DMS 273 treated with DMSO at 0.1 percent for 48 hours (cell line): Measurements from ENCODE around the gene BCAS3.

Source experiments
- DNase-seq: peaks from one replicate; lab custom pipeline; 2025; lab: John Stamatoyannopoulos, UW

Gene BCAS3

DNA sequence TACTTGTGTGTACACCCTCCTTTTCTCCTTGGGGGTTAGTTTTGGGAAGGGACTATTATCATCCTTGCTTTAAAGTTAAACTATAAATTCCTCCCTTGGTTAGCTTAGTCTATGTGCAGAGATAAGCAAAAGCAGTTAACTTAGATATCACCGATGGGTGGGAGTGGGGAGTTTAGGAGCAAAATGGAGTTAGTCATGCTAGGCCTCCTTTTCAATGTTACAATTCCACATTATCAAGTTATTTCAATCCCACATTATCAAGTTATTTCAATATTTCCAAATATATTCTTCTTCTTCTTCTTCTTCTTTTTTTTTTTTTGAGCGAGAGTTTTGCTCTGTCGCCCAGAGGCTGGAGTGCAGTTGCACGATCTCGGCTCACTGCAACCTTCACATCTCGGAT is 1.7 kb upstream of the BCAS3 start:
- DNase-seq: no peak

DNA sequence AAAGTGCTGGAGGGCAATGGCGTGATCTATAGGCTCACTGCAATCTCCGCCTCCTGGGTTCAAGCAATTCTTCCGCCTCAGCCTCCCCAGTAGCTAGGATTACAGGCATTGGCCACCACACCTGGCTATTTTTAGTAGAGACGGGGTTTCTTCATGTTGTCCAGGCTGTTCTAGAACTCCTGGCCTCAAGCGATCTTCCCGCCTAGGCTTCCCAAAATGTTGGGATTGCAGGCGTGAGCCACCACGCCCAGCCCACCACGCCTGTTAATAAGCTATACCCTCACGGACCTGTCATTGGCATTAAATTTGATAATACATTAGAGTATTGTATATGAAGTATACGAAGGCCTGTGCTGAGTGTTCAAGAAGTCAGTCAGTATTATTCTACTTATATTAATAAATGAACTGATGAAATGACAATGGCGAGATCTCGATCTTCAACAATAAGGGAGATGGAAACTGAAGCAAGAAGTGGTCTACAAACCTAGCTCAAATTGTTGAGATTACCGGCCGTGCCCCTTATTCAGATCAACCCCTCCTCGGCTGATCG is 818 bp upstream of the BCAS3 start:
- DNase-seq: no peak

DNA sequence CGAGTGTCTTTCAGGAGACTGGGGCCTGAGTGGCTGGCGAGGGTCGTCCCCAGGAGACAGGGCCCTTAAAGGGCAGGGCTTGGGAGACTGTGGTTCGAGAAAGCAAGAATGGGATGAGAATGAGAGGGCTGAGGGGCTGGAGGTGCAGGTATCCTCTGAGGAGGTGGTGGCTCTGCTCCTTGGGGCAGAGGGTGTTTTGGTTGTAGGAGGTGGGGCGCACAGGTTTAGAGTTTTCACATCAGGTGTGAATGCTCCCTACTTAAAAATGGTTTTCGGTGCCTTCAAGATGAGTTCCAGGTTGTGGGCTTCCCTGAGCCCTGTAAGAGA is 430 bp downstream of the BCAS3 start:
- DNase-seq: no peak

GRCh38 chr17:60679287-60679686 is 1.6 kb downstream of the BCAS3 start:
- DNase-seq: no peak

- DNase-seq: no peak
Observed at GRCh38 chr17:60680754-60681153, 3.1 kb downstream of the BCAS3 start.

DNA sequence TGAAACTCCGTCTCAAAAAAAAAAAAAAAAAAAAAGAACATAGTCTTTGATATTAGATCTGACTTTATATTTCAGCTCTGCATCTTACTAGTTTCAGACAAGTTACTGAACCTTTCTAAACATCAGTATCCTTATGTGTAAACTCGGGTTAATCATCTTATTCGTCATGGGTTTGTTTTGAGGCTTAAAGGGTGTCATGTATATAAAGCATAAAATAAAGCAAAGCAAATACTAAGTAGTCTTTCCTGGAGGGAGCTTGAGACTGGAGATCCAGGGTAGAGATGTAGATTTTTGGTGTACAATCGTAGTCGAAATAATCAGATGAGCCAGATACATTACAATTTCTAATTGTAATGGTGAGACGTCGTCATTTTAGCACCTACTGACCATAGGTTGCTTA is 7.8 kb downstream of the BCAS3 start:
- no peak for DNase-seq

DNA sequence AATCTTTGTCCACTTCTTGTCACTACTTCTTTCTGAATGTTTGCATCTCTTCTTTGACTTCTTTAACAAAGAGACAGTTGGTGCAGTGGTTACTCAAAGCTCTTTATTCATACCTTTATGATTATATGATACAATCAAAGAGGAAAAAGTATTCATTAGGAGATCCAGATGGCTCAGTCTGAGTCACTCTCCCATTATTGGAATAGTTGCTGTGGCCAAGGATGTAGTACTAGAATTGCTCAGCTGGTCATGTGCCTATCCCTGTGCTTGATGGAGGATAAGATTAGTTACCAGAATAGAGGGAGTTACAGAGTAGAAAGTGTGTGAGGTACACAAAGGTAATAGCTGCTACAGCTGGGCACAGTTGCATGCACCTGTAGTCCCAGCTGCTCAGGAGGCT is 18.3 kb downstream of the BCAS3 start:
- no peak for DNase-seq

GRCh38 chr17:60699090-60699489 is 21.4 kb downstream of the BCAS3 start:
- no peak for DNase-seq

DNA sequence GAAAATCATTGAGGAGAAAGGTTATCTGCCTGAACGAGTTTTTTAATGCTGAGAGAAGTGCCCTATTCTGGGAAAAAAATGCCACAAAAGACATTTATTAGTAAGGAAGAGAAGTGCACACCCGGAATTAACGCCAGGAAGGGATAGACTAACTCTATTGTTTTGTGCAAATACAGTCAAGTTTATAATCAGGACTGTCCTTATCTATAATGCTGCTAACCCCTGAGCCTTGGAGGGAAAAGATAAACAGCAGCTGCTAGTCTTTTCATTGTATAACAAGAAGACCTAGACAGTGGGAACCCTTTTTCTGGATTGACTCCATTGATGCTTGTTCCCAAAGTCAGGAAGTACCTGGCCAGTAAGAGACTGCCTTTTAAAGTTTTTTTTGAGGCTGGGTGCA is 26.5 kb downstream of the BCAS3 start:
- no peak for DNase-seq

DNA sequence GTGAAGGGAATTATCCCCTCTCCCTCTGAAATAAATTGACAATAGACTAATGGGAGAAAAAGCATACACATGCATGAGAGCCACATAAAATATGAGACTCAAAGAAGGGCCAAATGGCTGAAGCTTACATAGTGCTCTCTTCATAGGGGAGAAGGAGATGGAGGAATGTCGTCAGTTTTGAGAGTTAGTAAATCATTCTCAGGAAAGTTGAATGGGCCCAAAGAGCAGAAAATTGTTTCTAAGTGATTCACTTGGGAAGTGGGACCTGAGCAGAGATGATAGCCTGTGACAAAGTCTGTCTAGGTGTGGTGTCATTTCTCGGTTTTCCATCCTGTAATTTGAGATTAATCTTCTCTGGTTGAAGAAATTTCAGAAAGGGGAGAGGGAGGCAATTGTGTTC is 35.0 kb downstream of the BCAS3 start:
- DNase-seq: no peak

- no peak for DNase-seq
Observed at GRCh38 chr17:60713608-60714007, 36.0 kb downstream of the BCAS3 start.

DNA sequence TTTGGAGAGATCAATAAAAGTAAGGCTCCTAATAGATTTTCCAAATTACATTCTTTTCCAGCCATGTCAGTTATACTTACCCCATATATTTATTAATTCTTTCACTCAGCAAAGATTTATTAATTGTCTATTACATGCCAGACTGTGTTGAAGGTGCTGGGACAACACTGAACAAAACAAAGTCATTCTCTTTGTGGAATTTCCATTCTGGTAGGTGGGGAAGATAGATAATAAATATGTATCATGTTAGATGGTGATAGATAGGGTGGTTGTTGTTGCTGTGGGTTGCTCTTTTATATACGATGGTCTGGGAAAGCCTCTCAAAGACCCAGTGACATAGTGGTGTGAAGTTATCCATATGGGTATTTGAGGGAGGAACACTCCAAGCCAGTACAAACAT is 39.1 kb downstream of the BCAS3 start:
- no peak for DNase-seq

DNA sequence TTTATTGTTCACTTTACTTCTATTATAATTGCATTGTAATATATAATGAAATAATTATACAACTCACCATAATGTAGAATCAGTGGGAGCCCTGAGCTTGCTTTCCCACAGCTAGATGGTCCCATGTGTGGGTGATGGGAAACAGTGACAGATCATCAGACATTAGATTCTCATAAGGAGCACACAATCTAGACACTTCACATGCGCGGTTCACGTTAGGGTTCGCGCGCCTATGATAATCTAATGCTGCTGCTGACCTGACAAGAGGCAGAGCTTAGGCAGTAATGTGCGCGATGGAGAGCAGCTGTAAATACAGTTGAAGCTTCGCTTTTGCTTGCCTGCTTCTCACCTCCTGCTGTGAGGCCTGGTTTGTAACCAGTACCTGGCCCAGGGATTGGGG is 40.2 kb downstream of the BCAS3 start:
- DNase-seq: no peak

DNA sequence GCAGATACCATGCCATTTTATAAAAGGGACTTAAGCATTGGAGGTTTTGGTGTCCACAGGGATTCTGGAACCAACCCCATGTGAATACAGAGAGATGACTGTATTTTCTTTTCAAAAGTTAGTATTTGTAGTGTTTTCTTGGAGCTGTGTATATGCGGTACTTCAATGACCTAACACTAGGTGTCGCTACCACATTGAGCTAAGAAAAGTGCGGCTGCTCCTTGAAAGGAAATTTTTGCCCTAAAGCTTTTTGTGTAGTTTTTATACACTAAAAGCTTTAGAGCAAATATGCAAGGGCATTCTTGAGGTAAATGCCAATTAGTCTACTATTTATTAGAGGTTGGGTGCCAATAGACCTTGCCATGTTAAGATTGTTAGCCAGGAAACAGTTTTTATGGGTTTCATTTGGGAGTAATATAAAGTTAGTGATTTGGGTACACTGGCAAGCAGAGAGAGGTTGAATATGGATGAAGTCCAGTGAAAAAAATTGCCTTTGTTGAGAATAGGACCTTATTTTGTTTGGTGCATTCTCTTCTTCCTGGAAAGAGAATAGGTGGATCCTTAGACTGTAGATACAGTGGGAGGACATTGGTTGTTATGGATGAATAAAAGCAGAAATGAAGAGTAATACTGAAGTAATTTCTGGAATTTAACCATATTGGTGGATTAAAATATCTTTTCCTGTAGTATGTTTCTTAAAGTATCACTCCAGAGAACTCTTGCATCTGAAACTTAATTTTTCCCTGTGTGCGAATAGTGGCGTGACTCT is 43.3 kb downstream of the BCAS3 start:
- peak; percentile 8 for DNase-seq

- DNase-seq: no peak
Observed at GRCh38 chr17:60724647-60725046, 47.0 kb downstream of the BCAS3 start.

DNA sequence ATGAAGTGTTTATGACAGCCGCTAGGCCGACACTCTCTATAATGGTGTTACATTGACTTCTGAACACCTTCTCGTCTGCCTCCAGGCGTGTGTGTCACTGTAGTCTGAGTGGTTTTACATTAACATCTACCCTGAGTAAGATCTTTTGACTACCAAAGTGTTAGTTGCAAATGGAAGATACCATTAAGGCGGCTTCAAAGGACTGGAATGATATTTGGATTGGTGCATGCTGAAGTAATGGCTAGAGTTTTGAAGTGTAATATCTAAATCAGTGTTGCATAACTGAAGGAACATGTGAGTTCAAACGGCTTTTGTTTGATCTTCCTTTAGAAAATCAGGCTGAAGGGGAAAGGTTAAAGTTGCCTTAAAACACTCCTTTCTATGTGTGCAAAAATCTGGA is 52.2 kb downstream of the BCAS3 start:
- DNase-seq: no peak

DNA sequence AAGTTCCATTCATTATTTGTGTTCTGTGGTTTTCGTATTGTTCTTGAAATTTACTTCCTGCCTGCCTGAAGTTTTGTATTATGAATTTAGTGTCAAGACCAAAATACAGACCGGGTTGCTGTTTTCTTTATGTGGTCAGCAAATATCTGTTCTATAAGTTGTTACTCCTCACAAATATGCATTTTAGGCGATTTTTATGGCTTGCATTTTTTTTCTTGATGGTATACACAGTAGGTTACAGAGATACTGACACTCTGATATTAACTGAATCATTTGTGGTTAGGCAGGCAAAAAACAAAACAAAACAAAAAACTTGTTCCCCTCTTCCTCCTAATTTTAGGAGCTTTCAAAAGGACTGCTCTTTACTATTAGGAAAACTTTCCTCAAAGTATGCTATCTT is 52.6 kb downstream of the BCAS3 start:
- no peak for DNase-seq

DNA sequence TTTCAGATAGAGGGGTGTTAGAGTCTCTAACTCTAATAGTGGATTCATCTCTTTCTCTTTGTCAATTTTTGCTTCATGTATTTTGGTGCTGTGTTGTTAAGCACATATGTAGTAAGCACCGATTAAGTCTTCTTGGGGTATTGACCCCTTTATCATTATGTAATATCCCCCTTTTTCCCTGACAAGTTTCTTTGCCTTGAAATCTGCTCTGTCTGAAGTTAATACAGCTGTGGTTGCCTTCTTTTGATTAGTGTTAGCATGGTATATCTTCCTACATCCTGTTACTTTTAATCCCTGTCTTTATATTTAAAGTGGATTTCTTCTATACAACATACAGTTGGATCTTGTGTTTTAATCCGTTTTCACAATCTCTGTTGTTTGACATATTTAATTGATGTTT is 60.6 kb downstream of the BCAS3 start:
- no peak for DNase-seq

DNA sequence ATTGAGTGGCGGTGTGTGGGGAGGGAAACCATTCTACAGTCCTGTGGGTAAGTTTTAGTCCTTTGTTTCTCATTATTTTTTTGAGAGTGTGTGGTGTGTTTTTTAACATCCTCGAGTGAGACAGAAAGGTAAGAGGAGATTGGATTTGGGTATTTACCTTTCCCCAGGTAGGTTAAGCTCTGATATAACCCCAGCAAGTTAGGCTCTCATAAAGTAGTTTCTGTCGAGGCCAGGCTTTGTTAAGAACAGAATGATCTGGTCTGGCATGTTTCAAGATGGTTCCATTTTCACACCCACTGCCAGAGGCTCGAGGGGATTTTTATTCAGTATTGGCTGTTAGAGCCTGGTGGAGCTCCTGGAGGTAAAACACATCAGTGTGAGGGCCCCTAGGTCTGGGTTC is 62.9 kb downstream of the BCAS3 start:
- no peak for DNase-seq

DNA sequence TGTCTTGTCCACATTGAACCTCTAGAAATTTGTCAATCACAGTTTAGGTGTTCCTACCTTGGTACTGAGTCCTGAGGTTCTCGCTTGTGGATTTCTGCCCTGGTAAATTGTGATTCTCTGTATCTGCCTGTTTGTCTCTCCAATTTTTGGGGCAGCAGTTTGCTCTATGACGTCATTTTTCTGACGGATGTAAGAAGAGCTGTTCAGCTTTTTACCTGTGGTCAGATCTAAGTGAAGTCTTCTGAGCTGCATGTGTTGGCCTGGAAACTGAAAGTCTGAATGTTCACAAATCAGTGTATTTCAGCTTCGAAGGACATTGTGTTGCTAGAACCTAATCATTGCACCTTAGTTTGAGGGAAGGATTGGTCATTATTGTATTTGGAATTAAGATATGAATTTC is 63.4 kb downstream of the BCAS3 start:
- no peak for DNase-seq

DNA sequence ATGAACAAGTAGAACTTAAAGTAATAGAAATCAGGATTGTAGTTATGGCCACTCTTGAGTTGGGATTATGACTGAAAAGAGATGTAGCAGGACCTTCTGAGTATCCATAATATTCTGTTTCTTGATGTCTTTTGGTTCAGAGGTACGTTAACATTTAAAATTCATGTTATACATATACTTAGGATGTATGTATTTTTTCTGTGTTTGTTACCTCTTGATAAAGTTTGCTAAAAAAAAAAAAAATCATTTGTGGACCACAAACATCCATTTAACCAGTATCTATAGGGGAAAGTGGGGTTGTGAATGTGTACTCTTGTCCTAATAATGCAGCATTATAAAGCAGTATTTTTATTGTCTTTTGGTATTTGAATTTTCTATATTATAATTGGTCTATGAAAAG is 65.6 kb downstream of the BCAS3 start:
- DNase-seq: no peak

DNA sequence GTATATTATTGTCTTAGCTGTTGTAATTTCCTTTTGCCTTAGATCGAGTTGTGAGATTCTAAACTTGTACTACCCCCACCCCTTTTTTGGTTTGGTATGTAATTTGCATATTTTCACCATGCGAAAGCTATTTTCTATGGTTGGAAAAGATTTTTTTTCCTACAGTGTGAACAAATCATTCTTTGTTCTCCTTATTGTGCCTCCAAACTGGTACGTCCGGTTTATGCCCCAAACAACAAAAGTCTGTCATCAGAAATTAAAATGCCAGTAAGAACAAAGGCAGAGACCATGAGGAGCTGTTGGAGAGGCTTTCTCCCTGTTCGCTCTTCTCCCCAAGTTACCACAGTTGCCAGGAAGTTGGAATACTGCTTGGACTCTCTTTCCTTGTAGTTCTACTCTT is 66.1 kb downstream of the BCAS3 start:
- DNase-seq: no peak

DNA sequence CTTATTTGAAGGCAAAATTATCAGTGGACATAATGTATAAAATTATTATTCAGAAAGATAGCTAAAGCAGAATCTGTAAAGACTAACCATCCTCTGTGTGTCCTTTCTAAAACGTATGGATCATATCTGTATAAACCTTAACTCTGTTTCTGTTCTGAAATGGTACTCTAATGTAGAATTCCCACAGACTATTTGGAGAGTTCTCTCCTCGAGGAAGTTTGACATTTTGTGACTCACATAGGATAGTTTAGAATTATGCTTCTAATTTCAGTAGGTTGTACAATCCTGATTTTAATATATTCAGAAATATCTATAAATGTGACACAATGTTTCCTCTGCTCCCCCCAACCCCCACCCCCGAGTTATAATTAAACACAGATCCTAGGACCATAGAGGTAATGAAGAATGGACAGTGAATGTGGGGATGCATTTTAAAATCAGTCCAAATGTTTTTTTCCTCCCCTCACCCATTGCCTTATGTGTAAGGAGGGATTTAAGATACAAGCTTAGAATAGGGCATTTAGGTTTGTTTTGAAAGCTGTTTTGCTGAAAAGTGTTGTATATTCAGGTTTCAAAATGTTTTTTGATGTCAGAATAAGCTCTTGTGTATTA is 66.8 kb downstream of the BCAS3 start:
- DNase-seq: no peak

DNA sequence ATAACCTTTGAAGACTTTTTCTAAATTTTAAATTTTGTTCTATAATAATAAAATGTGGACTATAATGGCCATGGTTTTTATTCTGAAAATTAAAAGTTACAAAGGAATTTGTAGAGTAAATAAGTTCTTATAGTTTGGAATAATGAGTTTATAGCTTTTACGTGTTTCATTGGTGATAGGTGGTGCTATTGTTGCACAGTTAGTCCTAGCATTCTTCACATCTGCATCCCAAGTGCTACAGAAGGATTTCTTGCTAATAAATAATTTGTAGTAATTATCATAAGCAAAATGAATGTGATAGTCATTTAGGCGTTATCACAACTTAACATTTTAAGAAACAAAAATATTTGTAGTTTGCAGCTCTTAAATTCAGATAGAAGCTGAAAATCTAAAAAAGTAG is 67.9 kb downstream of the BCAS3 start:
- no peak for DNase-seq
